NT2/D1 (cell line): ENCODE measurements around the gene CSH2.
"Not testable (repeated sequence)": the region's sequence is repeated elsewhere in the genome, so short reads cannot be mapped to it uniquely, and the experiment has no call there.

Experiments
- SUZ12 ChIP-seq: IDR thresholded peaks from 2 replicates; pipeline ENCODE4 v1.6.1; 2011; ENCODE audit not compliant: insufficient read length, insufficient read depth; ENCODE audit errors: extremely low read depth
- YY1 ChIP-seq: IDR thresholded peaks from 2 replicates; pipeline ENCODE4 v1.6.1; 2011; ENCODE audit not compliant: insufficient read length, insufficient read depth
- ZNF274 ChIP-seq: IDR thresholded peaks from 2 replicates; pipeline ENCODE4 v1.6.1; 2011; ENCODE audit warnings: mild to moderate bottlenecking, low read depth, low read length

DNA sequence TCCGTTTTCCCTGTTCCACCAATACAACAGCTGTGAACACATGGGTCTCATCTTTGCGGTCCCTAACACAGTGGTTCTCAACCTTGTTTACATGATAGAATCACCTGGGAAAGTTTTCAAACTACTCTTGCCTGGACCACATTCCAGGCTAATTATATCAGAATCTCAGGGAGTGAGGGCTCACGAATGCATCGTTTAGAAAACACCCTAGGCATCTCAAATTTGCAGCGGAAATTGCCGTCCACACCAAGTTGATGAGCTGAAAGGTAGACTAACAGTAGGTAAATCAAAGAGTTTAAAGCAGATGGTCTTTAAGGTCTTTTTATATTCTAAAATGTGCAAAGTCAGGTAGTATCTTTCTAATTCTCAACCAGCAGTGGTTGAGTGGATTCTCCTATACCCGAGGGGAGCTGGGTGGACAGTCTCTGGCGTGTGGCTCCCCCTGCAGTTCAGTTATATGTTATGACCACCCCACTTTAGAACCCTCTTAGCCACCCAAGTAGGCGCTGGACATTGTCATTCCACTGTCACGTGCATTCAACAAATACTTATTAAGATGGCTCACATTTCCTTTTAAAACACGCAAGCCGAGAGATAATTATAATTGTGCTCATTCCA, 33.8 kb upstream of the CSH2 start:
- not testable (repeated sequence) for TF ChIP-seq SUZ12, YY1, ZNF274
